Fibroblast of villous mesenchyme (primary cell): ENCODE data around the gene ERBB2. TPM values are rescaled to one million over a fixed set of nuclear protein-coding genes. Genes with fewer than 3 reads are reported as not detected.

Experiments used
- DNase-seq: peaks from one replicate; pipeline ENCODE4 v3.0.0-alpha.2; 2010; ENCODE audit warnings: low read depth
- H3K4me3 ChIP-seq: 2 replicates; pipeline ENCODE4 v1.5.1; 2011; ENCODE audit warnings: low read depth, mild to moderate bottlenecking, low read length
- total RNA-seq: library from RNA; depleted of rRNA; stranded (reverse); fragments of >200 nt; gene quantifications from 2 replicates; pipeline ENCODE4 v1.2.3, GENCODE V29; 2012
- TF ChIP-seq, protein P1 (sequence below): IDR thresholded peaks from 2 replicates; pipeline ENCODE4 v1.5.1; 2012; ENCODE audit warnings: low read depth, mild to moderate bottlenecking, low read length; ENCODE audit not compliant: insufficient read depth

The ERBB2 gene
- total RNA-seq, 1 donor: 47.1 TPM

DNA sequence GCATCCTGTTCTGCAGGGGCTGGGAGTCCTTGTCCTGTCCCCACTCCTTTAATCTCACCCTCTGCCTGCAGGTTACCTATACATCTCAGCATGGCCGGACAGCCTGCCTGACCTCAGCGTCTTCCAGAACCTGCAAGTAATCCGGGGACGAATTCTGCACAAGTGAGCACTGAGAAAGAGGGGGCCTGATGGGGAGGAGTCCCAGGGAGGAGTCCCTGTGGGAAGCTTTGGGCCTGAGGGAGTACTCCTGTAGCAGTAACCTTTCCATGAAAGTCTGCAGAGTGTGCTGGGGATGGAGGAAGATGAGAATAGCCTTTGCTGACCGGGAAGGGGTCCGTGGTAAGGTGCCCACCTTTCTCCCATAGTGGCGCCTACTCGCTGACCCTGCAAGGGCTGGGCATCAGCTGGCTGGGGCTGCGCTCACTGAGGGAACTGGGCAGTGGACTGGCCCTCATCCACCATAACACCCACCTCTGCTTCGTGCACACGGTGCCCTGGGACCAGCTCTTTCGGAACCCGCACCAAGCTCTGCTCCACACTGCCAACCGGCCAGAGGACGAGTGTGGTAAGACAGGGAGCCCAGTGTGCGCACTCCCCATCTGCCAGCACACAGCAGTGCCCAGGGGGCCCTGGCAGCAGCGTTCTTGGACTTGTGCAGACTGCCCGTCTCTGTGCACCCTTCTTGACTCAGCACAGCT, 15.7 kb downstream of the ERBB2 start:
- TF ChIP-seq, protein P1, sequence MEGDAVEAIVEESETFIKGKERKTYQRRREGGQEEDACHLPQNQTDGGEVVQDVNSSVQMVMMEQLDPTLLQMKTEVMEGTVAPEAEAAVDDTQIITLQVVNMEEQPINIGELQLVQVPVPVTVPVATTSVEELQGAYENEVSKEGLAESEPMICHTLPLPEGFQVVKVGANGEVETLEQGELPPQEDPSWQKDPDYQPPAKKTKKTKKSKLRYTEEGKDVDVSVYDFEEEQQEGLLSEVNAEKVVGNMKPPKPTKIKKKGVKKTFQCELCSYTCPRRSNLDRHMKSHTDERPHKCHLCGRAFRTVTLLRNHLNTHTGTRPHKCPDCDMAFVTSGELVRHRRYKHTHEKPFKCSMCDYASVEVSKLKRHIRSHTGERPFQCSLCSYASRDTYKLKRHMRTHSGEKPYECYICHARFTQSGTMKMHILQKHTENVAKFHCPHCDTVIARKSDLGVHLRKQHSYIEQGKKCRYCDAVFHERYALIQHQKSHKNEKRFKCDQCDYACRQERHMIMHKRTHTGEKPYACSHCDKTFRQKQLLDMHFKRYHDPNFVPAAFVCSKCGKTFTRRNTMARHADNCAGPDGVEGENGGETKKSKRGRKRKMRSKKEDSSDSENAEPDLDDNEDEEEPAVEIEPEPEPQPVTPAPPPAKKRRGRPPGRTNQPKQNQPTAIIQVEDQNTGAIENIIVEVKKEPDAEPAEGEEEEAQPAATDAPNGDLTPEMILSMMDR: no peak
- no peak for DNase-seq
- no peak overlapping the region for H3K4me3 ChIP-seq

GRCh38 chr17:39716073-39716818, 16.4 kb downstream of the ERBB2 start:
- no peak for DNase-seq
- H3K4me3 ChIP-seq: no peak overlapping the region
- TF ChIP-seq, protein P1: no peak

- TF ChIP-seq, protein P1: no peak
- no peak overlapping the region for H3K4me3 ChIP-seq
- DNase-seq: no peak
Measured at GRCh38 chr17:39716879-39717536, 17.1 kb downstream of the ERBB2 start.

DNA sequence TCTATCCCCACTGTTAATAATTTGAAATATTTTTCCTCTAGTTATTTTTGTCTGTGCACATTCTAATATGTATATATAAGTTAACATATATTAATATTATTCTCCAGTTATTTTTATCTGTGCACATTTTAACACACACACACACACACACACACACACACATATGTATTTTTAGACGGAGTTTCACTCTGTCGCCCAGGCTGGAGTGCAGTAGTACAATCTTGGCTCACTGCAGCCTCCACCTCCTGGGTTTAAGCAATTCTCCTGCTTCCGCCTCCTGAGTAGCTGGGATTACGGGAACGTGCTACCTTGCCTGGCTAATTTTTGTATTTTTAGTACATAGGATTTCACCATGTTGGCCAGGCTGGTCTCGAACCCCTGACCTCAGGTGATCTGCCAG, 17.8 kb downstream of the ERBB2 start:
- no peak for DNase-seq
- H3K4me3 ChIP-seq: no peak overlapping the region
- TF ChIP-seq, protein P1: no peak

DNA sequence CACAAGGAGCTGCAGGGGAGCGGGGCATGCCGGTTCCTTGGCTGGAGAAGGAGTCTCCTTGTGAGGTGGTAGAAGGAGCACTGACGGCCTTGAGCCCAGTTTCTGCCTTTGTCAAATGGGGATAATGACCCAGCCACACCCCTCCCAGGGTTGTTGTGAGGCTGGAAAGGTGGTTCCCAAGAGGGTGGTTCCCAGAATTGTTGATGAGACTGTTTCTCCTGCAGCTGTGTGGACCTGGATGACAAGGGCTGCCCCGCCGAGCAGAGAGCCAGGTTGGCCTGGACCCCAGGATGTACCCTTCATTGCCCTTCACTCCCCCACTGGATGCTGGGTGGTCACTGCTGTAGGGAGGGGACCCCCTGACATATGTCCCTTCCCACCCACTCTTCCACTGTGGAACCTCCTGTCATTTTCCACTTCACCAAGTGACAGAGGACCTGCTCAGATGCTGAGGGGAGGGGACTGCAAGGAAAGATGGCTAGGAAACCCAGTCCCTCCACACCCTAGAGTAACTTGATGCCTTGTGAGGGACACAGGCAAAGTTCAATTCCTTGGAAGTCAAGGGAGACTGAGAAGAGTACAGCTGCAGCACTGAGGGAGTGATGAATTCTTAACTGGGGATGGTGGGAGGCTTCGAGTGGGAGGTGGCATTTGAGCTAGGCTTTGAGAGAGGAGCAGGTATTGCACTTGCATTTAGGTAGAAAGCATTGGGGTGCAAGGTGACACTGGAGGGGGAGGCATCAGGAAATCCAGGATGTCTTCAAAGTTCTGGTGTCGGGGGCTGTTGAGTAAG, 19.9 kb downstream of the ERBB2 start:
- DNase-seq: no peak
- TF ChIP-seq, protein P1: no peak
- no peak overlapping the region for H3K4me3 ChIP-seq

DNA sequence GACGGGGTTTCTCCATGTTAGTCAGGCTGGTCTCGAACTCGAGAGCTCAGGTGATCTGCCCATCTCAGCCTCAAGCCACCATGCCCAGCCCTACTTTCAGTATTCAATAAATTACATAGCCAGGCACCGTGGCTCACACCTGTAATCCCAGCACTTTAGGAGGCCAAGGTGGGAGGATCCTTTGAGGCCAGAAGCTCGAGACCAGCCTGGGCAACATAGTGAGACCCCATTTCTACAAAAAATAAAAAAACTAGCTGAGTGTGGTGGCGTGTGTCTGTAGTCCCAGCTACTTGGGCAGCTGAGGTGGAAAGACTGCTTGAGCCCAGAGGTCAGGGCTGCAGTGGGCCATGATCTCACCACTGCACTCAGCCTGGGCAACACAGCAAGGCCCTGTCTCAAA, 22.2 kb downstream of the ERBB2 start:
- no peak overlapping the region for H3K4me3 ChIP-seq
- TF ChIP-seq, protein P1: no peak
- no peak for DNase-seq
